GM21529 (cell line): ENCODE data around the gene POTEJ.
"Not testable (repeated sequence)": the region's sequence is repeated elsewhere in the genome, so short reads cannot be mapped to it uniquely, and the experiment has no call there.

ENCODE experiments used
- ATAC-seq: cut with Tn5 transposase; IDR thresholded peaks from one replicate; pipeline ENCODE4 v1.9.1; 2021; ENCODE audit not compliant: unreplicated experiment

POTEJ gene

DNA sequence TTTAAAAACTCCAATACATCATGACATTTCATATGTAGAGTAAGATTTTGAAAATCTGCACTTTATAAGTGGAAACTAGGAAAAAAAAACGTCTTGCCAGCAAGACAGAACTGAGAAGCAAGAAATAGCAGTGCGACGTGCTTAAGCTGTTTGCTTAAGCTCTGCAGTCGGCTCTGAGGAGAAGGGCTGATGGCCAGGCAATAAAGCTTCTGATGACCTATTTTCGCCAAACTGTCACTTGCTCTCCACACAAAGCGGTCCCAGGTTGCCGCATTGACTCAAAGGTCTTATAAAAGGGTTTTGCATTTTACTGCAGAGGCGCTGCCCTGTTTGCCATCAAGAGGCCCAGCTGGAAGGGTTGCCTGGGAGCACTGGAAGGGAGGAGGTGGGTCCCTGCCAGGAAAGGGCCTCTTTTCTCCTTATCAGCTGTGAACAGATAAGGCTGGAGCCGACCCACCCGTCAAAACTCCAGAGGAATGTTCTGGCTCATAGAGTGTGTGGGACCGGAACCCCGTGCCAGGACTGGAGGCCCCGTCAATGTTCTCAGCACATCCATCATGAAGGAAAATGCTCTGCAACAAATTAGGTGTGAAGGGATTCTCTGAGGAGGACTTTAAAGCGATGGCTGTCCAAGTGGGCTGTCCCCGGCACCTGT is 9.5 kb upstream of the POTEJ start:
- ATAC-seq, result not testable (repeated sequence)

DNA sequence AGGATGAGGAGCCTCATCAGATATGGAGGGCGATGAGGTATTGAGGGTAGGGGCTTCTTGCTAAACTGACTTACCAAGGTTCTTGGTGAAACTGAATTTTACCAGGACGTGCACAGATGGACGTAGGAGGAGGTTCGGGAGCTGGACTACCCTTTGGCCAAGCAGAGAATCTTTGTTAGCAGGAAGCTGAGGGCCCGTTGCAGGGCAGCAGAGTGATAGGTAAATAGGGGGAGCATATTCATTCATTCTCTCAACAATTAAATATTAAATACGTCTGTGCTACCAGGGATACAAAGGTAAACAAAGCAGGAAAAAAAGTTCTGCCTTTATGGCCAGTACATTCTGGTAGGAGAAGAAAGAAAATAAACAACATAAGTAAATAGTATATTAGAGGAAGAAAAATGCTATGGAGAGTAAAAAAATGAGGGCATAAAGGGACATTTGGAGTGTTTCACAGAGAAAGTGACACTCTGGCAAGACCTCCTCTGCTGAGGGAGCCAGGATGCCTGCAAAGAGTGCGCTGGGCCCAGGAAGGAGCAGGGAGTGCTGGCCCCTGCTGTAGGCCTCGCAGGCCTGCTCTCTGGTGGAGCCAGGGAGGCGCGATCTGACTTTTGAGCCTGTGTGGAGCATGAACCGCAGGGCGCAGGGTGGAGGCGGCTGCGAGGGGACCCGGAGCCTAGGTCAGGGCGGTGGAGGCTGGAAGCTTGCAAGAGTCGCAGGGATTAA is 2.8 kb upstream of the POTEJ start:
- not testable (repeated sequence) for ATAC-seq

DNA sequence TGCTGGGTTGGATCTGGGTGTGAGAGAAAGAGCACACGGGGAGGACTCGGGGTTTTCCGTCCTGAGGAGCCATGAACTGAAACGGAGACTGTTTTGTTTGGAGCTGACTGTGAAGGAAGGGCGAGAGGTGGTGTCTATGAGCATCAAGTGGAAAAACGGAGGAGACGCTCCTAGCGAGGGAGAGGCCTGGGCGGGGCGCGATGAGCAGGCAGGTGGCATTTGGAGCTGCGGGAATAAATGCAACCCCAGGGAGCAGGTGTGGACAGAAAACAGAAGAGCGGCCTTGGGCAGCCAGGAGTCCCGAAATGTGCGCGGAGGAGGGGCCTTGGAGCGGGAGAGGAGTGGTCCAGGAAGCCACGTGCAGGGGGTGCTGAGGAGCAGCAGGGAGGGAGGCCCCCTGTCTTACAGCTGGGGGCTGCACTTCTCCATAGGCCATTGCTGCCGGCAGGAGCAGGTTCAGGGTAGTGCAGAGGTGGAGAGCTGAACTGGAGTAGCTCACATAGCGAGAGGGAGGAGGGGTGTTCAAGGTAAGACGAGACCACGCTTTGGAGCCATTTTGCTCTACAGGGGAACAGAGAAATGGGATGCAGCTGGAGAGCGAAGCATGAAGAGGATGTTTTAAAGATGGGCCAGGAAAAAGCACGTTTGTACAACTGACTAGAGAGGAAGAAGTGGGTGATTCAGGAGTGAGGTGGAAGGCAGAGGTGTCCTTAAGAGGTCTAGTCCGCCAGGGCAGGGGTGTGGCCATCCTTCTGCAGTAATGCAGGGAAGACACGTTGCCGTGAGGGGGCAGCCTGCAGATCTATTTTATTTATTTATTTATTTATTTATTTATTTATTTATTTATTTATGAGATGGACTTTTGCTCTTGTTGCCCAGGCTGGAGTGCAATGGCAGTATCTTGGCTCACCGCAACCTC is 2.0 kb upstream of the POTEJ start:
- ATAC-seq, result not testable (repeated sequence)

DNA sequence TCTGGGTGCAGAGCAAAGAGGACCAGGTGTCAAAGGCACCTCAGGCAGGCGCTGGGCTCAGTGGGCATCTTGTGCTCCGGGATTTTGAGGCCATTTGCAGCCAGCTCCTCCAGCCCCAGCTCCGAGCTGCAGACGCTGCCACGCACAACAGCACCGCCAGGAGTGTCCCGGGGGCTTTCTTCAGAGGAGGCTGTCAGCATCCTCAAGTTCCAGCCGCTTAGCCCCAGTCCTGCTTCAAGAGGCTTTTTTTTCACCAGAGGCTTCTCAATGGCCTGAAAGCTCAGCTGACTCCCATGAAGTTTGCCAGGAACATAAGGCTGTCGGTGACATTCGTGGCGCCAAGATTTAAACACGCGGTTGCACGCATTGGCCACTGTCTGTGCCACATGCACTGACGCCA is 754 bp upstream of the POTEJ start:
- ATAC-seq, result not testable (repeated sequence)

DNA sequence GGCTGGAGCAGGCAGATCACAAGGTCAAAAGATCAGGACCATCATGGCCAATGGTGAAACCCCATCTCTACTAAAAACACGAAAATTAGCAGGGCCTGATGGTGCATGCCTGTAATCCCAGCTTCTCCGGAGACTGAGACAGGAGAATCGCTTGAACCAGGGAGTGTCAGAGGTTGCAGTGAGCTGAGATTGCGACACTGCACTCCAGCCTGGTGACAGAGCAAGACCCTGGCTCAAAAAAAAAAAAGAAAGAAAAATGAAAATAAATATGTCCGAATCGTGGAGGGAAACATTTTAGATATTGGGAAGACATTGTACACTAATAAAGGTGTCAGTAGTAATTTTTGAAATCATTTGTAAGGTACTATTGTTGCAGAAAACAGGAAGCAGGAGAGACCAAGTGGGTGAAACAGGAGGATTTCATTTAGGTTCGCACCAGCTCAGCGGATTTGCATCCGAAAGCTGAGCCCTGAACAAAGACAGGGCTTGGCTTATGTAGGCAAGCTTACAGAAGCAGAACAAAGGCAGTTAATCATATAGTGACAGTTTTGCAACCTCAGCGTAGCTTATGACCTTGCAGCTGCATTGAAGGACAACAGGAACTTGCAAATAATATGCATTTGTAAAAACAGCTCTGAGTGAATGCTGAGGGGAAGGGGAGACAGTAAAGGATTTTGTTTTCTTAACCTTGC is 17.7 kb downstream of the POTEJ start:
- ATAC-seq, result not testable (repeated sequence)

DNA sequence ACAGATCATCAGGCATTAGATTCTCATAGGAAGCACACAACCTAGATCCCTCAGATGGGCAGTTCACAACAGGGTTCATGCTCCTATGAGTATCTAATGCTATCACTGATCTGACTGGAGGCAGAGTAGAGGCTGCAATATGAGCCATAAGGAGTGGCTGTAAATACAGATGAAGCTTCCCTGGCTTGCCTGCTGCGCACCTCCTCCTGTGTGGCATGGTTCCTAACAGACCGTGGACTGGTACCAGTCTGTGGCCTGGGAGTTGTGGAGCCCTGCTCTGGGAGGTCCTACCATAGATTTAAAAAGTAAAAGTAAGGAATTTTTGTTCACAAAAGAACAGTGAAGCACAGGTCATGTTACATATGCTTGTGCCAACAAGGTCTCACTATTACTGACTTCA is 27.7 kb downstream of the POTEJ start:
- ATAC-seq, result not testable (repeated sequence)

DNA sequence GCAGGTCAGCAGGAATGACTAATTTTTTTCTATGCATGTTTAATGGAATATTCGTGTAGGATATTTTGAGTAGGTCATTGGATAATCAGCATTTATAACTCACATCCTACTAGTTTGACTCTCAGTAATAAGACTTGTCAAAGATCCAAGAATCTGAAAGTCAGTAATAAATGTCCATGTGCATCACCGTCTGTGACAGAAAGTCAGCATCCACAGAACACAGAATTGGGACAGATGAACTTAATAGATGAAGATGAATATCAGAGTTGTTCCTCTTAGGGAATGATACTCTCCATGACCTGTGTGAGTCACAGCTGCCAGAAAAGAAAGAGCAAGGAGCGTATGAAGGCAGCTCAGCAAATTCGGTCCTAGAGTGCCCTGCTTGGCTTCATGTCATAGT is 30.4 kb downstream of the POTEJ start:
- not testable (repeated sequence) for ATAC-seq

DNA sequence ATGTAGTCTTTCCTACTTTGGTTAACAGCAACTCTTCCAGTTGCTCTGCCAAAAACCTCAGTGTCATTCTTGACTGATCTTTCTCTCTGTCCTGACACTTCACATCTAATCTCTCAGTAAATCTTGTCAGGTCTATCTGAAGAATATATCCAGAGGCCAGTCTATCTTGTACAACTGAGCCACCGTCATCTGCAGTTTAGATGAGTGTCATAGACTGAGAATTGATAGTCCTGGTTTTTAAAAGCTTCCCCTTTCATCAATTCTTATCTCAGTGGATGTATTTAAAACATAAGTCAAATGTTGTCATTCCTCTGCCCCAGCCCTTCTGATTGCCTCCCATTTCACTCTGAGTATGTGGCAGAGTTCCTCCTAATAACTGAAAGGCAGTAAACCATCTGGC is 38.0 kb downstream of the POTEJ start:
- ATAC-seq, result not testable (repeated sequence)

DNA sequence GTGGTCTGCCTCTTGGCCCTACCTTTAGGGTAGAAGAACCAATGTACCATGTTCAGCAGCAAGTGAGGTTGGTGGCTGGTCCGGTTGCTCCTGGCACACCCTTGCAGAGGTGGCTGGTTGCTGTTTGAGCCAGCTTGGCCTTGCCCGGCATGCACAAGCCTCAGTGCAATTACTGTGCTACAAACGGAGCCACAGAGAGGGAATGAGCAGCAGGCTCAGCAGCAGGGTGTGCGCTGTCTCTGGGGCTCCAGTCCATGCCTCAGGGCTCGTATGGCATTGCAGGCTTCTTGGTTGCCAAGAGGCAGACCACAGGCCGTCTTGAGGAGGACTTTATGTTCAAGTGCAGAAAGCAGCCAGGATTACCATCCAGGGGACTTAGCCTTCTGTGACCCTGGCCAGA is 53.3 kb downstream of the POTEJ start:
- not testable (repeated sequence) for ATAC-seq

DNA sequence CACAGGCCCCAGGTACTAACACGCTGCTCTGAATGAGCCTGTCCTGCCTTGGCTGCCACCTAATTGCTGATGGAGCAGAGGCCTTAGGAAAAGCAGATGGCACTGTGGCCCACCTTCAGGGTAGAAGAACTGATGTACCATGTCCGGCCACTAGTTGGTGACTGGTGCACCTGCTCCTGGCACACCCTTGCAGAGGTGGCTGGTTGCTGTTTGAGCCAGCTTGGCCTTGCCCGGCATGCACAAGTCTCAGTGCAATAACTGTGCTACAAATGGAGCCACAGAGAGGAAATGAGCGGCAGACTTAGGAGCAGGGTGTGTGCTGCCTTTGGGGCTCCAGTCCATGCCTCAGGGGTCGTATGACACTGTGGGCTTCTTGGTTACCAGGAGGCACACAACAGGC is 54.4 kb downstream of the POTEJ start:
- ATAC-seq, result not testable (repeated sequence)

DNA sequence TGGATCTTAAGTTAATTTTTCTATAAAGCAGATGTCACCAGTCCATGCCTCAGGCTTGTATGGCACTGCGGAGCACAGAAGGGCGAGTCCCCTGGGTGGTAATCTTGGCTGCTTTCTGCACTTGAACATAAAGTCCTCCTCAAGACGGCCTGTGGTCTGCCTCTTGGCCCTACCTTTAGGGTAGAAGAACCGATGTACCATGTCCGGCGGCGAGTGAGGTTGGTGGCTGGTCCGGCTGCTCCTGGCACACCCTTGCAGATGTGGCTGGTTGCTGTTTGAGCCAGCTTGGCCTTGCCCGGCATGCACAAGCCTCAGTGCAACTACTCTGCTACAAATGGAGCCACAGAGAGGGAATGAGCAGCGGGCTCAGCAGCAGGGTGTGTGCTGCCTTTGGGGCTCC is 56.3 kb downstream of the POTEJ start:
- ATAC-seq, result not testable (repeated sequence)

DNA sequence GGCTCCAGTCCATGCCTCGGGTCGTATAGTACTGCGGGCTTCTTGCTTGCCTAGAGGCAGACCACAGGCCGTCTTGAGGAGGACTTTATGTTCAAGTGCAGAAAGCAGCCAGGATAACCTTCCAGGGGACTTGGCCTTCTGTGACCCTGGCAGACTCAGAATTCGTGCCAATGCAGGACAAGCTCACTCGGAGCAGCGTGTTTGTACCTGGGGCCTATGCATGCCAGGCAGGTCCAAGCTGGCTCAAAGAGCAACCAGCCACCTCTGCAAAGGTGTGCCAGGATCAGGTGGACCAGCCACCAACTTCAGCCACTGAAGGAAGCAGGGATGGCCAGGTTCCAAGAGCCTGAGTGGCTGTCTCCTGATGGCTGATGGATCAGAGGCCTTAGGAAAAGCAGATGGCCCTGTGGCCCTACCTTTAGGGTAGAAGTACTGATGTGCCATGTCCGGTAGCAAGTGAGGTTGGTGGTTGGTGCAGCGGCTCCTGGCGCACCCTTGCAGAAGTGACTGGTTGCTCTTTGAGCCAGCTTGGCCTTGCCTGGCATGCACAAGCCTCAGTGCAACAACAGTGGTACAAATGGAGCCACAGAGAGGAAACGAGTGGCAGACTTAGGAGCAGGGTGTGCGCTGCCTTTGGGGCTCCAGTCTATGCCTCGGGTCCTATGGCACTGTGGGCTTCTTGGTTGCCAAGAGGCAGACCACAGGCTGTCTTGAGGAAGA is 58.9 kb downstream of the POTEJ start:
- not testable (repeated sequence) for ATAC-seq

DNA sequence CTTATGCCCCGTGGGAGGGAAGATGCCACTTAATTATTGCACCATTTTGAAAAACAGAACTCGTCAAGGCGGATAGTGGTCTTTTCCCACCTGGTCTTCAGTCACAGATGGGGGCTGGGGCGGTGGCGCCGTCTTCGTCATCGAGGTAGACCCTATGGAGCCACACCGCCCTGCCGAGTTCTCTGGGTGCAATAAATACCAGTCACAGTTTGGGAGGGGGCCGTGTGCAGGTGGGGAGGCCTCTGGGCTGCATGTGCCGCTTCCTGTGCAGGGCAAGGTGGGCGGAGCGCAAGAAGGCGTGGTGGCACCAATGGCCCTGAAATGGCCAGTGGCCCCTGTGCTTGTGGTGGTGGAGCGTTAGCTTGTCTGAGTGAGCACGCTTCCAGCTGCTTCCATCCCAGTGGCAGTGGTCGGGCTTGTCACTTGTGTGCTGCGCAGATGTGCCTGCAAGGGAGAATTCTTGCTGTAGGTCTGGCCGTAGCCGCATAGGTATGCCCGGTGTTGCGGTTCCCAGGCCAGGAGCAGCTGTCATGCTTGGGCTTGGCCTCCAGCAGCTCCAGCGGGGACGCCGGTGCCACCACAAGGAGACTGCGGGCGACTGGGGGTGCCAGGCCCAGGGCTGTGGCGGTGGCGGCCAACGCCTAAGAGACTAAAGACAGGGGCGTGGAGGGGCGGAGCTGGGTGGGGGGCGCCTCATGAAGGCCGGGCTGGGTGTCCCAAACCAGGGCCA is 81.0 kb downstream of the POTEJ start:
- peak; percentile 28 for ATAC-seq

DNA sequence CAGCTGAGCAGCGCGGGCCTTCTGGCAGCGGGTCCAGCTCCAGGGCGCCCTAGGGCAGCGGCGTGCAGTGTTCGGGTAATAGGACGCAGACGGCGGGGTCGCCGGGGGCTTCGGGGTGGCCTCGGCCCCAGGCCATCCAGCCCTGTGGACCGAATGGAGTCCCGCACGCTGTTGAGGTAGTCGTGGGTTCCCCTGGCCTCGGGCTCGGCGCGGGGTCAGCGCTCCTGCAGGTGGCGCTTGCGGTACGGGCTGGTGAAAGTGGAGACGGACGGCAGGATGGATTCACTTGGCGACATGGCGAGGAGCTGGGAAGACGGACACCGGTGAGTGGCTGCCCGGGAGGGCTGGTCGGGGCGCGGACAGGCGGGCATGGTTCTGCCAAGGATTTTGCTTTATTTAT is 82.2 kb downstream of the POTEJ start:
- not testable (repeated sequence) for ATAC-seq

DNA sequence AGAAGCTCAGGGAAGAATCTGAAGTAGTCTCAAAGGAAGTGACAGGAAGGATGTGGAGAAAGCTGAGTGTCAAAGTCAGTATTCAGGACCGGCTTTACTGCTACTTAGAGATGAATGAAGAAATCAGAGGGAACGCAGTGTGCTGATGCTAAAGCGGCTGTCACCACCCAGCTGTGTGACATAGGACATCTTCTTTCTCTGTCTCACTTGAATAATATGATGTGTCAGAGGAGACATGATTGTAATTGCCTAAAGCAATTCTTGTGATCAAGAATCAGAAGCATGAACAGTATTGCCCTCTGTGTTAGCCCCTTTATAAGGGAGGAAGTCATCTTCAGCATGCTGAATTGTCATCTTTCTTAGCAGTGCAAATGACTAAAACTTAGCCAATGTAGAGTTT is 92.0 kb downstream of the POTEJ start:
- ATAC-seq, result not testable (repeated sequence)
